ENCODE measurements around the gene NKX6-1.

The NKX6-1 gene

GRCh38 chr4:84497504-84498202 is 1.4 kb downstream of the NKX6-1 start:
- DNase-seq = no peak

- DNase-seq = no peak
These were observed 2.2 kb downstream of the NKX6-1 start for GRCh38 chr4:84496706-84497503.

GRCh38 chr4:84496331-84496705 is 2.8 kb downstream of the NKX6-1 start:
- no peak for DNase-seq

GRCh38 chr4:84495794-84496261 is 3.3 kb downstream of the NKX6-1 start:
- no peak for DNase-seq

- no peak for DNase-seq
These were observed 3.8 kb downstream of the NKX6-1 start for GRCh38 chr4:84495118-84495793.

- DNase-seq = no peak
These were observed 4.6 kb downstream of the NKX6-1 start for GRCh38 chr4:84494531-84494930.

- no peak for DNase-seq
These were observed 5.0 kb downstream of the NKX6-1 start for GRCh38 chr4:84494076-84494475.

GRCh38 chr4:84493092-84493850 is 5.8 kb downstream of the NKX6-1 start:
- DNase-seq = no peak

- no peak for DNase-seq
These were observed 6.4 kb downstream of the NKX6-1 start for GRCh38 chr4:84492737-84493091.

GRCh38 chr4:84492290-84492689 is 6.8 kb downstream of the NKX6-1 start:
- DNase-seq = no peak

- no peak for DNase-seq
These were observed 7.6 kb downstream of the NKX6-1 start for GRCh38 chr4:84491481-84491880.

- no peak for DNase-seq
These were observed 8.4 kb downstream of the NKX6-1 start for GRCh38 chr4:84490663-84491062.

- DNase-seq = no peak
These were observed 14.9 kb downstream of the NKX6-1 start for GRCh38 chr4:84484236-84484635.

GRCh38 chr4:84483688-84484087 is 15.4 kb downstream of the NKX6-1 start:
- DNase-seq = no peak

GRCh38 chr4:84482564-84483563 is 16.2 kb downstream of the NKX6-1 start:
- no peak for DNase-seq

GRCh38 chr4:84481860-84482245 is 17.2 kb downstream of the NKX6-1 start:
- no peak for DNase-seq

- no peak for DNase-seq
These were observed 17.8 kb downstream of the NKX6-1 start for GRCh38 chr4:84481077-84481859.

- no peak for DNase-seq
These were observed 19.0 kb downstream of the NKX6-1 start for GRCh38 chr4:84480082-84480481.

- DNase-seq = no peak
These were observed 19.4 kb downstream of the NKX6-1 start for GRCh38 chr4:84479663-84480062.

- DNase-seq = no peak
These were observed 21.4 kb downstream of the NKX6-1 start for GRCh38 chr4:84477738-84478137.

GRCh38 chr4:84474107-84474506 is 25.0 kb downstream of the NKX6-1 start:
- no peak for DNase-seq
